ENCODE measurements around the gene C19orf12.
A peak's percentile ranks its signal among the peaks of the same experiment; 100 is the strongest.

C19orf12 gene

DNA sequence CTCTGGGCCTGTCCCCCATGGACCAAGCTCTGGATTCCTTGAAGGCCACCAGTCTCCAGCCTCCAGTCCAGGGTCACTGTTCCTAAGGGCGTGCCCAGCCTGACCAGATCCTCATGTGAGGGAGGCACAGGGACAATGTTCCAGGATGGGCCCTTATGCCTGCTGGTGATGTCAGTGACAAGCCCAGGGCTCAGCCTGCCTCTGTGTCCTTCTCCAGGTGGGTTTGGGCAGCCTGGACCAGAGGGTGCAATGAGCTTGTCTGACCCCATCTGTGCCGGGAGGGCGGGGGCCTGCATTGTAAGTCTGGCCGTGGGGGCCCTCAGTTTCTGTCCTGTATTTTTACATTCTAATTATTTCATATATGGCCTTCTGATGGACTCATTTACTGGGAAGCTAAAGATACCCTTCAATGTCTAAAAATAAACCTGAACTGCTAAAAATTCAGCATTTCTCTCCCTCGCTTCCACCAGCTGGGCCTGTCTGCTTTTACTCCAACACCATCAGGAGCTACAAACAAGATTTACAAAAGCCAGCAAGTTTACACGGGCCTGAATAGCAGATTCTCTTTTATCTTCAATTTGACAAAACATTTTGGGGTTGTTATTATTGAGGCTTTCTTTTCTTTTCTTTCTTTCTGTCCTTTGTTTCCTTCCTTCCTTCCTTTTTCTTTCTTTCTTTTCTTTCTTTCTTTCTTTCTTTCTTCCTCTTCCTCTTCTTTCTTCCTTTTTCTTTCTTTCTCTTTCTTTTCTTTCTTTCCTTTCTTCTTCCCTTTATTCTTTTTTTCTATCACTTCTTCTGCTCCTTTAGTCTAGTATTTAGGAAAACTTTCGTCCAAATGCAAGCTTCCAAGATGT lies 34.2 kb upstream of the C19orf12 start:
- H3K4me3 ChIP-seq (ENCODE audit: low read depth, low read length): no peak overlapping the region
- no peak for TF ChIP-seq CTCF (IDR thresholded peaks at IDR 0.05; ENCODE audit: borderline replicate concordance, insufficient read depth, low read depth, low read length)

DNA sequence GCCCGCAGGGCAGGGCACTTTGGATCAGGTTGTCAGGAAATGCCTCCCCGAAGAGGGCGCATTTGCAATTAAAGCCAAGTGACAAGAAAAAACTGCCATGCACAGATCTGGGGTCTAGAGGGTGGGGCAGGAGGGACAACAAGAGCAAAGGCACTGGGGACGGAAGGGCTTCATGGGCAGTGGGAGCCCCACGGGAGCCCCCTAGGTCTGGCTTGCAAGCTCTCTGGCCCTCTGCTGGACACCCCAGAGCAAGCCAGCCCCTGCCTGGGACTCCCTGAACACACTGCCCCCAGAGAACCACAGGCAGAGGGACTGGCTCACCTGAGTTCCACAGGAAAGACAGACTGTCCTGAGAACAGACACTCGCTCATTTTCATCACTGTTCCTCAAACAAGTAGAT lies 30.2 kb upstream of the C19orf12 start:
- peak; percentile 24; the same call in 1 of the 2 replicates for TF ChIP-seq CTCF (IDR thresholded peaks at IDR 0.05; ENCODE audit: borderline replicate concordance, insufficient read depth, low read depth, low read length)
- no peak overlapping the region for H3K4me3 ChIP-seq (ENCODE audit: low read depth, low read length)

DNA sequence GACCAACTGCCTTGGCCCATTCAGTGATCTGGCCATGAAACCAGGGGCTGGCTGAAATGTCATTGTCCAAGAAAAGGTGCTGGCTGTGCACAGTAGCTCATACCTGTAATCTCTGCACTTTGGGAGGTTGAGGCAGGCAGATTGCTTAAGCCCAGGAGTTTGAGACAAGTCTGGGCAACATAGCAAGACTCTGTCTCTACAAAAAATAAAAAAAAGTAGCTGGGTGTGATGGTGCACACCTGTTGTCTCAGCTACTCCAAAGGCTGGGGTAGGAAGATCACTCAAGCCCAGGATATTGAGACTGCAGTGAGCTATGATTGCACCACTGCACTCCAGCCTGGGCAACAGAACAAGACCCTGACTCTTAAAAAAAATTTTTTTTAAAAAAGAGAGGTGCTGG lies 28.6 kb upstream of the C19orf12 start:
- H3K4me3 ChIP-seq (ENCODE audit: low read depth, low read length): no peak overlapping the region
- TF ChIP-seq CTCF (IDR thresholded peaks at IDR 0.05; ENCODE audit: borderline replicate concordance, insufficient read depth, low read depth, low read length): no peak

DNA sequence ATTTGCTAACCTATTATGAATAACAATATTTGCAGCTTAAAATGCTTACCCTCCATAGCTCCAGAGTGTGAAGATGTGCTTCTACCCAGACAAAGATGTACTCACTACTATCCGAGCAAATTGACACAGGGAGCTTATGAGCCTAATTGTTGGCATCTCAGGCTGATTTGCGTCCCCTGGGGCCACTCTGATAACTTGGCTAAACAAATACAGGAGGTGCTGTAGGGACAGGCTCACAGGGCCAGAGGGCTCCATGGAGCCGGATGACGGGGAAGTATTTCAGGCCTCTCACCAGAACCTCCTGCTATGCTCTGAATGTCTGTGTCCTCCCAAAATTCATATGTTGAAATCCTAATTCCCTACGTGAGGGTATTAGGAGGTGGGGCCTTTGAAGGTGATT lies 26.7 kb upstream of the C19orf12 start:
- H3K4me3 ChIP-seq (ENCODE audit: low read depth, low read length): no peak overlapping the region
- no peak for TF ChIP-seq CTCF (IDR thresholded peaks at IDR 0.05; ENCODE audit: borderline replicate concordance, insufficient read depth, low read depth, low read length)

- no peak overlapping the region for H3K4me3 ChIP-seq (ENCODE audit: low read depth, low read length)
- TF ChIP-seq CTCF (IDR thresholded peaks at IDR 0.05; ENCODE audit: borderline replicate concordance, insufficient read depth, low read depth, low read length): no peak
Observed at GRCh38 chr19:29741226-29741625, 26.2 kb upstream of the C19orf12 start.

GRCh38 chr19:29737461-29738000 lies 22.5 kb upstream of the C19orf12 start:
- no peak for TF ChIP-seq CTCF (IDR thresholded peaks at IDR 0.05; ENCODE audit: borderline replicate concordance, insufficient read depth, low read depth, low read length)
- H3K4me3 ChIP-seq (ENCODE audit: low read depth, low read length): no peak overlapping the region

DNA sequence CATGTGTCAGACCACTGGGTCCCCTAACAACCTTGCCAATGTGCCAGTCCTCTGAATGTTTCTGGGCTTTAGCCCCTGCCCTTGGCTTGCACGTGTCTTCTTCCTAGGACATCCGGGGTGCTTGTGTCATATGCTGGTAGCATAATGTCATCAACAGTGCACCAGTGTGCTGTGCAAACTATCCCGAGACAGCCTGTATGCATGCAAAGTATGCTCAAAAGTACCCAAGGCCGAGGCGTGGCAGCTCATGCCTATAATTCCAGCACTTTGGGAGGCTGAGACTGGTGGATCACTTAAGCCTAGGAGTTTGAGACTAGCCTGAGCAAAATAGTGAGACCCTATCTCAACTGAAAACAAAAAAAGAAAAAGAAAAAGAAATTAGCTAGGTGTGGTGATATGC lies 20.8 kb upstream of the C19orf12 start:
- TF ChIP-seq CTCF (IDR thresholded peaks at IDR 0.05; ENCODE audit: borderline replicate concordance, insufficient read depth, low read depth, low read length): no peak
- no peak overlapping the region for H3K4me3 ChIP-seq (ENCODE audit: low read depth, low read length)

Measured in GM12875 (cell line).